NCI-H1105 (cell line): ENCODE results near the gene ALDH3B2.
"Not testable (repeated sequence)": the region's sequence is repeated elsewhere in the genome, so short reads cannot be mapped to it uniquely, and the experiment has no call there.

Source experiments
- DNase-seq: peaks from one replicate; lab custom pipeline; 2025; lab: John Stamatoyannopoulos, UW

ALDH3B2 gene

GRCh38 chr11:67685641-67686332, 11.4 kb upstream of the ALDH3B2 start:
- DNase-seq, result not testable (repeated sequence)

DNA sequence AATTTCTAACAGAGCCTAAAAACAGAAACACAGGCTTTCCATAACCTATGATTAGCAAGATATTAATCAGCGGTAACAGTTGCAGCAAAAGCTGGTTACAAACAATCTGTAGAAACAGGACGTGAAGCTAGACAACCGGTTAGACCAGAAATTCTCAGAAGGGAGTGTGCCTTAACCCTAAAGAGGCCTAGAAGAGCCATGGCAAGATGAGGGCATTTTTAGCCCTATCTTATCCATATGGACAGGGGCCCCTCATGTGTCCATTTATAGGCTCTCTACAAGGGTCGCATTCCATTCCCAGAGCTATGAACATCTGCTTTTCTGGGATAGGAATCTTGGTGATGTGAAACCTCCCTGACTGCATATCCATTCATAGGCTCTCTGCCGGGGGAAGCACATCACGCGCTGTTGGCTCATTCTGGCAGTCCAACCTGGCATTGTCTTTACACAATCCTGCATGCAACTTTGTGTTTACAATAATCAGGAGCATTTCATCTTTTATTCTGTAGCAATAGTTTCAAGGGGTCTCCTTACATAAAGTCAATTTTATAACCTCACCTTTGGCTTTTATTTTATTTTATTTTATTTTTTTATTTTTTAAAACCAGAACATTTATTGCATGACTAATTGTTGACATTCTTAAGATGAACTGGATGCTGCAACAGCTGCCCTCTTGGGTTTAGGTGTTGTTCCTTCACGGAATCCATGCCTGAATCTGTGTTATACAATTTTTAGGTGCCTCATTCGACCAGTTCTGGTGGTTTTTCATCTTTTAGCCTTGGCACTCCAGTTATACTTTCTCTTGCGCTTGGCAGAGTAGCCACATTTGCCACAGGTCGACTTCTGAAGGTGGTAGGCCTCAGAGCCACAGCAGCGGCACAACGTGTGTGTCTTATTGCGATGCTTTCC, 8.0 kb upstream of the ALDH3B2 start:
- DNase-seq, result not testable (repeated sequence)

DNA sequence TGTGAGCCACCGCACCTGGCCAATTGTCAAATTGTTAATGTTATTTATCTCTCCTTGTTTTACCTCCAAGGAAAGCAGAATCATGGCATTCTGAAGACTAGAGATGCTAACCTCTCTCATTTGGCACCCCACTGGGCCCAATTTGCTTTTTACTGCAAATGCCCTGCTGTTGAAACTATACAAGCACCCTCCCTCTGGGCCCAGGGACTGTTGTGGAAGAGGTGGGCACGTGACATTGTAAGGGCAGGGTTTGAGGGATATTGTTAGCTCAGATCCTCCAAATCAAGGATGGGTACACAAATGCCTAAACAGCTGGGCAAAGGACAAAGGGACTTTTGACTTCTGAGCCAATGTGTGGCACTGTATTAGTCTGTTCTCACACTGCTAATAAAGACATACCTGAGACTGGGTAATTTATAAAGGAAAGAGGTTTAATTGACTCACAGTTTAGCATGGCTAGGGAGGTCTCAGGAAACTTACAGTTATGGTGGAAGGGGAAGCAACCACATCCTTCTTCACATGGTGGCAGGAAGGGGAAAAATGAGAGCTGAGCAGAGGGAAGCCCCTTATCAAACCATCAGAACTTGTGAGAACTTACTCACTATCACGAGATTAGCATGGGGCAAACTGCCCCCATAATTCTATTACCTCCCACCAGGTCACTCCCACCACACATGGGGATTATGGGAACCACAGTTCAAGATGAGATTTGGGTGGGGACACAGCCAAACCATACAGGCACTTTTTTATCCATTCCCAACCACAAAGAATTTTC, 6.5 kb upstream of the ALDH3B2 start:
- no peak for DNase-seq

DNA sequence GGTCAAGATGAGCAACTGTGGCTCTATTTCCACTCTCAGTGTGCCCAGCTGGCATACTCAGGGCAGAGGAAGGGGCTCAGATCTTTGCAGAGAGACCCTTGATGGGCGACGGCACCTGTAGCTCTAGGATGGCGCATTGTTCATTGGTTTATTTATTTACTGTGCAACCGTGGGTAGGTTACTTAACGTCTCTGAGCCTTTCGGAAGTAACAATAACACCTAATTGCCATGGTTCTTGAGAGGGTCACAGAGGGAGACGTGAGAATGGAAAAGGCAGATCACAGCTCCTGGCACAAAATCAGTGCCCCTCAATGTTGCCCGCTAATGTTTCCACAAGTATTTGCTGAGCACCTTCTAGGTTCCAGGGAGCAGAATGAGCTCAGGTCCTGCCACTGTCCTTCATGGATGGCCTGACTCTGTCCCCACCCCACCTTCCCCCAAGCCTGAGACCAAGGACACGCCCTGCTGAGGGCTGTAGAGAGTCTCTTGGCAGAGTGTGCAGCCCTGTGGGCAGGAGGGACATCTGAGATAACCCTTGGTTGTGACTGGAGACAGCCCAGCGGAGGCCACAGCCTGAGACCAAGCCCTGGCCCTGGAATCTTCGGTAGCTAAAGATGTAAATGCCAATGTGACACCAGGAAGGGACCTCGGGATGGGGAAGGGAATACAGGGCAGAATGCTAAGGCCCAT, 780 bp upstream of the ALDH3B2 start:
- no peak for DNase-seq

DNA sequence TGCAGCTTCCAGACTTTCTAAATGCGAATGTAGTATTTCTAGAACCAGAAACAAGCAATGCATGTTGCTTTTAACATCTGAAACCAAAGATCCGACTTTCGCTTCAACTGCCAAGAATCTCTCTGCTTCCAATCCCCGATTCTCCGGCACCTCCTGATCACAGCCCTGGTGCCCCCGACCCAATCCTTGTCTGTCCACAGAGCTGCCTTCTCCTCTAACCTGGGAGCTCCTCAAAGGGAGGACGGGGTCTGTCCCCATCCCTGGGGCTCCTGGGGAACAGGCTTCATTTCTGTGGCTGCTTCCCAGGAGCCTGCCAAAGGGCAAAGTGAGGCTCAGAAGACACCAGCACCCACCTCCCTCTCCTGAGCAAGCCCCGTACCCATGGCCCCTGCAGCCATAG, 521 bp downstream of the ALDH3B2 start:
- DNase-seq, result no peak

DNA sequence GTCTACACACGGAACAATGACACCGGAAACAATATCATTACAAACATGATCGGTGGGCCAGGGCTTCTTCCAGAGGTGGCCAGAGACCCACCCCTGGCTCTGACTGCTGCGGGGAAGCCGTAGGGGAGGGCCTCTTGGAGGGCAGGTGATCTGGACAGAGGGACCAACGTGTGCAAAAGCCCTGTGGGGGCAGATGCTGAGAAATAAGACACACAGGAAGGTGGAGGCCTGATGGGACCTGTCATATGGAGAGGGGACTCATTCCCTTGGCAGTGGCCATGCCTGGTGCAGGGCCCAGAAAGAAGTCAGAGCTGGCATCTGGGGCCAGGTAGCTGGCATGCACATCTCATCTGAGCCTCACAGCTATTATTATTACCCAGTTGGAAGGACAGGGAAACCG, 1.1 kb downstream of the ALDH3B2 start:
- DNase-seq, result no peak

GRCh38 chr11:67671211-67671520, 3.3 kb downstream of the ALDH3B2 start:
- no peak for DNase-seq

DNA sequence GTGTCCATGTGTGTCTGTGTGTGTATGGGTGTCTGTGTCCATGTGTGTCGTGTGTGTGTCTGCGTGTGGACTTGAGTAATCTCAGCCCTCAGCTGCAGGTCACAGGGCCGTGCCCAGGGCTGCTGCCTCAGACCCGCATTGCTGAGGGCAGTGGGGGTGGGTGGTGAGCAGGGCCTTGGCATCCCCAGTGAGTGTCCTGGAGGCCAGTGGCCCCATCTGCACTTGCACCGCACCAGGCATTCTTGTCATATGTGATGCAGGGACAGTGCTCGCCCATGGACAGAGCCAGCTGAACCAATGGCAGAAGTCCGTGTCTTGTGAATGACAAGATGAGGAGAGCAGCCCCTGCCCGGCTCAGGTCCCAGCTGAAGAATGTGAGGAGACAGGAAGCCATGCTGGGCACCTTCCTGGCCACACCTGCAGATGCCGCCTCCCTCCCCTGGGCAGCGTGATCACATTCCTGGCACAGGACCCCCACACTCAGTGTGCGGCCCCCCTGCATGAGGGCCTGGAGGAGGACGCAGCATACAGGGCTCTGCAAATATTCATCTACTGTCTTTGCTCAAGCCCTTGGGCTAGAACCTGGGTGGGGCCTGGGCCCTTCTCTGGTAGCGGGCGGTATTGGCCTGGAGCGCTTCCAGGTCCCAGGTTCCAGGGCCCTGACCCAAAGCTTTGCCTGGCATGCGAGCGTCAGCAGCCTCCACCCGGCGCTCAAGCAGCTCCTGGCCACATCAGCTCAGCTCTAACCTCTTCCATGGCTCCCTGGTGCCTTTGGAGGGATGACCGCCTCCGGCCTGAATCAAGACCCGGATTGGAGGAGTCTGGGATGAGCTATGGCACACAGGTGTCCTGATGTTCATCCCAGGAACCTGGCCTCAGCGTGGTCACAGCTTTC, 3.9 kb downstream of the ALDH3B2 start:
- no peak for DNase-seq

DNA sequence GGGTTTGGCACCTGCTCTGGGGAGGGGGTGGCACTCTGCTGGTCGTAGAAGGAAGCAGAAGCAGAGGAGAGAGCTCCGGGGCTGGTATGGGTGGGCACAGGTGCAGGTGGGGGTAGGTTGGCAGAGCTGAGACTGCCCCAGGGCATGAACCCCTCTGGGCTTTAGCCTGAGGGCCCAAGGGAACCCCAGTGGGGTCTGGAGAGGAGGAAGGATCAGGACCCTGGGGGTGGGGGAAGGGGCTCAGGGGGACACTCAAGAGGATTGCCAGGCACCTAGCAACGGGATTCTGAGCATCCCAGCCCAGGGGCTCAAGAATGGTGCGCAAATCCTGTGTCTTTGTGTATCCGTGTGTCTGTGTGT, 6.3 kb downstream of the ALDH3B2 start:
- DNase-seq, result no peak

DNA sequence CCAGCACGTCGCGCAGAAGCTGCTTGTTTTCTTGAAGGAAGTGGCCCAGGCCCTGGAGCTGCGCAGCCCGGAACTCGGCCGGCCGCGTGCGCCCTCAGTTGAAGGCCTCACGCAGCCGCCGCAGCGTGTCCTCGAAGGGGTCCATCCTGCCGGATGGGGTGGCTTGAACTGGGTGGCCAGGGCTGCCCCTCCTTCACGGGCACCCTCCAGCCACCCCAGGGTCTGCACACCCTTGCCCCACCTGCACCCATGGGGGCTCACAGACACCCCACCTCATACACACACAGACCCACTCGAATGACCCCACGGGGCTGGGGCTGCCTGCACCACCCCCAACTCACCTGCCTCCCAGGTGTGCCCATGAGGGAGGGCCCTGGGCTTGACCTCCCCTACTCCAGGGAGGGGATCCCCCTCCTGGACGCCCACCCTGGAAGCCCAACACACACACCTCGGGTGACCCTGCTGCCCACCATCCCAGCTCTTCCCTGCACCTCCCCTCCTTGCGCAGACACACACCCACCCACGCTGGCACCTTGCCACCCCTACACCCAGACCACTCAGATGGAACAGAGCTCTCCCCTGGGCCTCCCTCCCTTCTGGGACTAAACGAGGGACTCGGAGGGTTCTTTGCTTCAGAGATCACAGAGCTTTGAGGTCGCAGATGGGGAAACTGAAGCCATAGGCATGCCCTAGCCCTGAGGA, 6.8 kb downstream of the ALDH3B2 start:
- no peak for DNase-seq

GRCh38 chr11:67666676-67667489, 7.5 kb downstream of the ALDH3B2 start:
- no peak for DNase-seq

GRCh38 chr11:67666303-67666645, 8.1 kb downstream of the ALDH3B2 start:
- DNase-seq, result no peak

- no peak for DNase-seq
Measured at GRCh38 chr11:67665541-67666302, 8.7 kb downstream of the ALDH3B2 start.

DNA sequence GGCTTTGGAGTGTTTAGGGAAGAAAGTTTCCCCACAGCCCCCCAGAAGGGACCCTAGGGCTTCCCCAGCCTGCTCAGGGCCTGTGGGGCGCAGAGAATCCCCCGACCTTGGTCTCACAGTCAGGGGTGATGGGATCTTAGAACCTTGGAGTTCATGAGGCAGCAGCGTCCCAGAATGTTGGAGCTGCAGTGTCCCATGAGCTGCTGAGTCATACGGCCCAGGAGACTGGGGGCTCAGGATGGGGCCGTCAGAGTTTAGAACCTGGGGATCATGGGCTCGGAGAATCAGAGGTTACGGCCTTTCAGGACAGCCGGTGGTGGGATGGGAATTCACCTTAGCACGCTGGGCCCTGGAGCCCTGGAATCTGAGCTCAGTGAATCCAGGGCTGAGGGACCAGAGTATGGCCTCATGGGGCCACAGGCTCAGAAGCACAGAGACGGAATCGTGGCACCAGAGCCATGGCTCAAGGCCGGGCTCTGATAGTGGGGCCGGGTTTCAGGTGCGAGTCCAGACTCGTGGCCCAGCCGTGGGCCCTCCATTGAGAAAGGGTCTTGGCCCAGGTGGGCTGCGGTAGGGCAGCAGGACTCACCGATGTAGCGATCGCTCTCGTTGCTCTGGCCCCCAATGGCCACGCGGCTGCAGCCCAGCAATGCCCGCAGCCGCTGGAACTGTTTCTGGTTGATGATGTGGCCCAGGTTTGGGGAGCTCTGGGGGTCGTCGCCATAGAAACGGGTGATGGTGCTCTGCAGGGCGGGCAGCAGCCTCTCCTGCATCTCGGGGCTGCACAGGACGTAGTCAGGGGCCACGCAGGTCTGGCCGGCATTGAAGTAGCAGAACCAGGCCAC, 9.5 kb downstream of the ALDH3B2 start:
- no peak for DNase-seq

GRCh38 chr11:67664213-67664585, 10.2 kb downstream of the ALDH3B2 start:
- no peak for DNase-seq

DNA sequence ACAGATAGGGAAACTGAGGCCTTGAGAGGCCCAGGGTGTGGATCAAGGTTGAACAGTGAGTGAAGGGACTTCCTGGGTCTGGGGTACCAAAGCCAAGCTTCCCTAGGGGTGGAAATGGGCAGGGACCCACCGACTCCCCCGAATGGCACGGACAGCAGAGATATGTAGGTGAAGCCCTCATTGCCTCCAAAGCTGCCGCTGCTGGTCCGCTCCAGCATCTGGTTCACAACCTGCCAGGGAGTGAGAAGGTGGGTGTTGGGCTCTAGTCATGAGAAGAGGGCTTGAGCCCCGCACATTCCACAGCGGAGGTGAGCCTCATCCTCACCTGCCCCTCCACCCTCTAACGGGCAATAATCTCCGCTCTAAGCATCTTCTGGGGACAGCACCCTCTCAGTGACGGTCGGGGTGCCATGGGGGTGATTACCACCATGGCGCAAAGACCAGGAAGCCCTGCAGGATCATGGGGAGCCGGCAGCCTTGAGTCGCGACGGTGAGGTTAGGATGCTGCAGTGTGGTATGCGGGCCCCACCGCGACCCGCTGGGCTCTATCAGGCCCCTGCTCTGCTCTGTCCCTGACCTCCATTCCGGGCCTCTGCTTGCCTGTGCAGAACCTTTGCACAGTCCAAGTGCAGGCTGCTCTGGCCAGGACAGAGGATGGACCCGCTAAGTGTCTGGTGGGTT, 10.8 kb downstream of the ALDH3B2 start:
- DNase-seq, result no peak

- DNase-seq, result no peak
Measured at GRCh38 chr11:67662835-67663531, 11.4 kb downstream of the ALDH3B2 start.
